Measurements from ENCODE around the gene EEF2.
A peak's percentile ranks its signal among the peaks of the same experiment; 100 is the strongest.
"Not testable (repeated sequence)": the region's sequence is repeated elsewhere in the genome, so short reads cannot be mapped to it uniquely, and the experiment has no call there.

The EEF2 gene

GRCh38 chr19:3968556-3969434 is 16.5 kb downstream of the EEF2 start:
- peak; percentile 99 for DNase-seq

- not testable (repeated sequence) for DNase-seq
Observed at GRCh38 chr19:3967983-3968382, 17.3 kb downstream of the EEF2 start.

DNA sequence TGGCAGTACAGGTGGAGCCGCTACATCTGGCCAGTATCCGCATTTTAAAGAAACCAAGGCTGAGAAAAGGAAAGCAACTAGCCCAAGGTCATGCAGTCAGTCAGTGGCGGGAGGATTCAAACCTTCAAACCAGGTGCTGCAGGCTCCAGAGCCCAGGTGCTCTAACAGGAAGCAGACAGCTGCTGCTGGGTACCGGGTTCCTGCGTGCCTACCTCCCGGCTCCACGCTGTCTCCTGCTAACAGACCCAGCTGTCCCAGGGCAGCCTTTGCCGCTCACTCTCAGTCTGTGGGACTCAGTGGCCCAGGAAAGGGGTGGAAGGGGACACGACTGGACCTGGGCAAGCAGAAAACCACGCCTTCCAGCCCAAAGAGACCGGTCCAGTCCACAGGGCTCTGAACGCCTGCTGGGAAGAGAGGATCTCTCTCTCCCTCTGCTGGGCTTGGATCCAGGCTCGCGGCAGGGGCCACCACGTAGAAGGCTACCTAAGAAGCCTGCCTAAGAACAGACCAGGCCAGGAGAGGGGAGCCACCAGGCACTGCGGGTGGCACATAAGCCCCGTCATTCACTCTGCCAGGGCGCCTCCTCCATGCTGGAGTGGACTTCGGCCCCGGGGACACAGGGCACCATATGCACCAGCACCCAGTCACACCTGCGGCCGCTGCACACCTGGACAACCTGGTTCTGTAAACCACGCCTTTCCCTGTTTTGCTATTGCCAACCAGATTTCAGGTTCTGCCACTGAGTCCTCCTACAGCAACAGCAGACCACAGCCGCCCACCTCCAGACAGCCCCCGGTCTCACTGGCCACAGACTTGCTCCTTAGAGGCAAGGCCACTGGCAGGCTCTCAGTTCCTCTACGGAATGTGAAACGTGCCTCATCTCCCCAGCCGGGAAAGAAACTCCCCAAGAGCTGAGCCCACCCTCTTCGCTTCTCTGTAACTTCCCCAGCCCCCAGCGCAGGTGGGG is 18.9 kb downstream of the EEF2 start:
- no peak for DNase-seq

GRCh38 chr19:3964256-3965194 is 20.7 kb downstream of the EEF2 start:
- DNase-seq, result no peak

- no peak for DNase-seq
Observed at GRCh38 chr19:3963458-3964255, 21.6 kb downstream of the EEF2 start.

- DNase-seq, result no peak
Observed at GRCh38 chr19:3961007-3961406, 24.3 kb downstream of the EEF2 start.

- DNase-seq, result no peak
Observed at GRCh38 chr19:3959766-3960131, 25.5 kb downstream of the EEF2 start.

DNA sequence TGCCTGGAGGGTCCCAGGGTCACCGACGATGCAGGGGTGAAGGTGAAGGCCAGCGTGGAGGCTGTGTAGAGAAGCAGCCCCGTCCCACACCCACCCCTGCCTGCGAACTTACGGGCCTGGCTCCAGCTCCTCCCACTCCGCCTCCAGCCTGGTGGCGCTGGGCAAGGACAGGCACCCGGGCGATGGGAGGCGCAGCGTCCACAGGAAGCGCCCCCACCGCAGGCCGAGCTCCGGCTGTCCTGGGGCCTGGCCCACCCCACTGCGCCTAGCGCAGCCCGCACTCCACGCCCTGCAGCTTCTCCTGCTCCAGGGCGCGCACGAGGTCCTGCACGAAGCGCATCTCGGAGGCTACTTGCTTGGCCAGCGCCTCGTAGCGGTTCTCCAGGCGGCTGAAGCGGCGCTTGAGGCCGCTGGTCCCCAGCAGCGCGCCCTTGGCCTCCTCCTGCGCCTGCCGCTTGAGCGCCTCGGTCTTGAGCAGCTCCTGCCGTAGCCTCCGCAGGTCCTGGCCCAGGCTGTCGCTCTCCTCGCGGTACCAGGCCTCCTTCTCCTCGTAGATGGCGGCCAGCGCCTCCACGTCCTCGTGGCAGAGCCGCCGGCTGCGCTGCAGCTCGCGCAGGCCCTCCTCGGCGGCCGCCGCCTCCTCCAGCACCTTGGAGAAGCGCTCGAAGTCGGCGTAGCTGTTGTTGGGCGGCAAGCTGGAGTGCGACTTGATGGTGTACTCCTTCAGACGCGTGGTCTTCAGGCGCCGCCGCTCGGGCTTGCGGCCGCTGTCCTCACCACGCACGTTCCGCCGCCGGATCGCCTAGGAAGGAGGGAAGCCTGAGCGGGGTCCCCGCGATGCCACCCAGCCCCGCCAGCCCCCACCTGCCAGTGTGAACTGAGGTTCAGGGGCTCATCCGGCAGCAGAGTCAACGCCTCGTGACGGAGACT is 26.2 kb downstream of the EEF2 start:
- no peak for DNase-seq

- DNase-seq, result no peak
Observed at GRCh38 chr19:3955688-3956087, 29.6 kb downstream of the EEF2 start.

- not testable (repeated sequence) for DNase-seq
Observed at GRCh38 chr19:3955276-3955675, 30.0 kb downstream of the EEF2 start.

DNA sequence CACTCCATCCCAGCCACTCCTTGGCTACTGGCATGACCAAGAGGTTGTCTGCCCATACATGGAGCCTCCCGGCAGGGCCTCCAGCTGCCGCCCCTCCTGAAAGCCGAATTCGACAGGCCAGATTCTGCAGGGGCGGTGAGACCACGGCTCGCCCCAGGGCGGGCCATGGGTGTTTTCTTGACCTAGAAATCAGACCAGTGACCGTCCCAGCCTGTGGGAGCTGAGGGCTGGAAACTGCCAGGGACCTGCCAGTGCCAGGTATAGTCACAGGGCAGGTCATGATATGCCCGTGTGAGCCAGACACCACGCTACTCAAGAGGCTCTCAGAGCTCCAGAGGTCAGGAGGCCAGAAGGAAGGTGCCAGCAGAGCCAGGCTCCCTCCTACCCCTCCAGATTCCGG is 31.2 kb downstream of the EEF2 start:
- DNase-seq, result no peak

GRCh38 chr19:3952755-3953276 is 32.4 kb downstream of the EEF2 start:
- not testable (repeated sequence) for DNase-seq

GRCh38 chr19:3950871-3951861 is 34.1 kb downstream of the EEF2 start:
- DNase-seq, result no peak

DNA sequence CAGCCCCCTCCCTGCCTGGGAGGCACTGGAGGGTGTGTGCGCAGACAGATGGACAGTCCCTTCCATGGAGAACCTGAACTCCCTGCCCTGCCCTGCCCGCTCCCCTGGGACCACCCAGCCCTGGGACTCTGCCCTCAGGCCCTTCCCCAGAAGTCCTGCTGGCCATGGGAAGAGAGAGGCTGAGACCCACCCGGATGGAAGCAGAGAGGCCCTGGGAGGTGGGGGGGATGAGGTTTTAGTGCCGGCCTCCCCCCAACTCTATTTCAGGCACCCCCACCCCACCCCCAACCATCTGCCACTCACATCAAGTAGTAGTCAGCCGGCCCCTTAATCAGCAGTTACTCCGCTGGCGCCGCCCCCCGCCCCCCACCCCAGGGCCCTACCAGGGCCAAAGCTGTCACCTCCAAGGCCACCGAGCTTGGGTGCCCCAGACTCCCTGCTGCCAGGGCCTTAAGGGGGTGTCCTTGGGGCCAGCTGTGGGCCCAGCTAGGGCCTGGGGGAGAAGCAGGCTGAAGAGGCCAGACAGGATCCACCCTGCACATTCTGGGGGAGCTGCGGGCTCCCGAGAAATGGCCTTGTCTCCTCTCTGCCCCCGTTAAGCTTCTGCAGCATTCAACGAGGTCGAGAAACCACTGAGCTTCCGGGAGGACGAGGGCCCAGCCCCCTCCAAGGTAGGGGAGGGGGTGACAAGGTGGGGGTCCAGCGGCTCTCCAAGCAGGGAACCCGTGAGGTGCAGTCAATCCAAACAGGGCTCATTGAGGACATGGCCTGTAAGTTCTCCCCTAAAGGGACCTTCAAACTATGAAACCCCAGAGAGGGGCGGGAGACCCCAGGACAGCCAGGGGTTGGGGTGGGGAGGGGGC is 35.0 kb downstream of the EEF2 start:
- no peak for DNase-seq

DNA sequence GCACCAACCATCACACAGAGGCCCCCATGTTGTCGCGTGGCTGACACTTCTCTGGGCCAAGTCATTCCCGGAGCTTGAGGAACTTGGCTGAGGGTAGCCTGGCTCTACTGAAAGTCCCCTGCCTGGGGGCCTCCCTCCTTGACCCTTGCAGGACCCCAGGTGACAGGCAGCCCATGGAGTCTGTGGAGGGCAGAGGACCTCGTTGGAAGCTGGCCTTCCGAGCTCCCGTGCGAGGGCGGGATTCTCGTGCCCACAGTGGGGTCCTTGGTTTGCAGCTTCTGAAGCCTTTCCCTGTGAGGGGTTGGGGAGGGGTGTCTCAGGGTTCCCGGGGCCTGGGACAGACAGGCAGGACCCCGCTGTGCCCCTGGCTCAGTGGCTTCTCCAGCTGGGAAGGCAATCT is 36.0 kb downstream of the EEF2 start:
- DNase-seq, result no peak

DNA sequence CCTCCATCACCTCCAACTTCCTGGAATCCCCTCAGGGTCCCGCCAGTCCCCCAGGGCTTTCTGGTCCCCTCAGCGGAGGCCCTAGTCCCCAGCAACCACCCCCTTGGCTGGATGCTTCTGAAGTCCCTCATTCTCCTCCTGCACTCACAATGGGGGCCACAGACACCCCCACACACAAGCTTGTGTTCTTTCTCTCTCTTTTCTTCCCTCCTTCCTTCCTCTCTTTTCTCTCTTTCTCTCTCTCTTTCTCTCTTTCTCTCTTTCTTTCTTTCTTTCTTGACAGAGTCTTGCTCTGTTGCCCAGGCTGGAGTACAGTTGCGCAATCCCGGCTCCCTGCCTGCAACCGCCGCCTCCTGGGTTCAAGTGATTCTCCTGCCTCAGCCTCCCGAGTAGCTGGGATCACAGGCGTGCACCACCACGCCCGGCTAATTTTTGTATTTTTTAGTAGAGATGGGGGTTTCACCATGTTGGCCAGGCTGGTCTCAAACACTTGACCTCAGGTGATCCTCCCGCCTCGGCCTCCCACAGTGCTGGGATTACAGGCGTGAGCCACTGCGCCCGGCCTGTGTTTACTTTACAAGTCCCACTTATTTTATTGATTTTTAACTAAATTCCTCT is 37.8 kb downstream of the EEF2 start:
- DNase-seq, result not testable (repeated sequence)

DNA sequence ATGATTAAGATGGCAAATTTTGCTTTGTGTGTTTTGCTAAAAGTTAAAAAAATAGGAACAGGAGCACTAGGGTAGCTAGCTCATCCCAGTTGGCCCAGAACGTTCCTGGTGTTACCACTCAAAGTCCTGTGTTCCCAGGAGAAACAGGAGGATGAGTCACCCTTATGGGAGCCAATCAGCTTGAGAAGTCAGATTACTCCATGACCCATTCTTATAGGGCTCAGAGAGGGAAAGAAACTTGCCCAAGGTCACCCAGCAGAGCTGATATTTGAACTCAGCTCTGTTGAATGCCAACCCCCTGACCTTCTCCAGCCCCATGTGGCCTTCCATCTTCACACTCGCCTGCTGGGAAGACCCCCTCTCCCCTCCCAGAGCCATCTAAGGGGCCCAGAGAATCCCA is 39.4 kb downstream of the EEF2 start:
- DNase-seq, result no peak
